Measurements from ENCODE around the gene PCDH9.
"Not testable (repeated sequence)": the region's sequence is repeated elsewhere in the genome, so short reads cannot be mapped to it uniquely, and the experiment has no call there.

Gene PCDH9

GRCh38 chr13:66809485-66809884 lies 420.7 kb downstream of the PCDH9 start:
- no peak for DNase-seq

GRCh38 chr13:66807251-66807650 lies 422.9 kb downstream of the PCDH9 start:
- DNase-seq = no peak

DNA sequence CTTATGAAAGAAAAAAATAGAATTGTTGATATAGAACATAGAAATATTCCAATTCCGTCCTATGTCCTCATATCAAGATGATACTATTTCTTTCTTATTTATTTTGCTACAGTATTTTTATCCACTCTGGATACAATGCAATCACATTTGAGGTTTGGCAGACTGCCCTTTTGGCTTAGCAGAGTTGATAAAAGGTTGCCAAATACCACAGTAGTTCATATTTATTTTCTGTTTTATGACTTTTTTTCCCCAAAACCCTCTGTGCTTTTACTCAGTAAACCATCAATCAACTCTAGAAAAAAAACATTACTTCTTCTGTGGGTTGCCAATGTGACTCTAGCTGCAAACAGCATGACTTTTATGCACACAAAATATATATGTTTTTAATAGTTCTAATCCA lies 424.5 kb downstream of the PCDH9 start:
- DNase-seq = no peak

- no peak for DNase-seq
Observed at GRCh38 chr13:66803808-66804456, 426.2 kb downstream of the PCDH9 start.

GRCh38 chr13:66803013-66803807 lies 426.9 kb downstream of the PCDH9 start:
- DNase-seq = no peak

GRCh38 chr13:66795636-66796035 lies 434.5 kb downstream of the PCDH9 start:
- no peak for DNase-seq

DNA sequence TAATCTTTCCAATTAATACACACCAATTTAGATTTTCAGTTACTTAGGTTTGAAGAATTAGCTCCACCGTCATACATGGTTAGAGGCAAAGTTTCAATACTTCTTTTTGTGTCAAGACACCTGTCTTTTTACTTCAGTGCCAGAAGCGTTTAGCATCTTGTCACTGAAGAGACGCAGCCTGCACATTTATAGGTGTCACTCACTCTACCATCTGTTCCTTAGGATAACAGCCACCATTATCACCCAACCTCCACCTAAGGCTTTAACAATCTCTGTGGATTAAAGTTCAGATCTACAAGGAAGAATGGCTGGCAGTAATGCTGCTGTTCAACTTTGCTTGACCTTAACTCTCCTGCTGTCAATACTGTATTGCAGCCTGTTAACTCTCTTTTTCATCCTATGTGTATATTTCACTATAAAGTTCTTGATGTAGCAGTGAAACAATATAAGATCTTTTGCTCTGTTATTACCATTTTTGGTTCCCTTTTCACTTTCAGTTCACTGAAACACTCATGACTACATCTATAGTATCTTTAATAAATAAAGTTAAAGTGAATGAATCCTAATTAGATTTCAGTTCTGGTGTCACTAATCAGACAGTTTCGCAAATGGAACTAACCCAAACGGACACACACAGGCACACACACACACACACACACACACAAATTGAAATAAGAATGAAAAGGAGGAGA lies 435.6 kb downstream of the PCDH9 start:
- no peak for DNase-seq

- DNase-seq = no peak
Observed at GRCh38 chr13:66790861-66791260, 439.3 kb downstream of the PCDH9 start.

- DNase-seq = no peak
Observed at GRCh38 chr13:66781241-66781640, 448.9 kb downstream of the PCDH9 start.

- DNase-seq = no peak
Observed at GRCh38 chr13:66780814-66781213, 449.3 kb downstream of the PCDH9 start.

DNA sequence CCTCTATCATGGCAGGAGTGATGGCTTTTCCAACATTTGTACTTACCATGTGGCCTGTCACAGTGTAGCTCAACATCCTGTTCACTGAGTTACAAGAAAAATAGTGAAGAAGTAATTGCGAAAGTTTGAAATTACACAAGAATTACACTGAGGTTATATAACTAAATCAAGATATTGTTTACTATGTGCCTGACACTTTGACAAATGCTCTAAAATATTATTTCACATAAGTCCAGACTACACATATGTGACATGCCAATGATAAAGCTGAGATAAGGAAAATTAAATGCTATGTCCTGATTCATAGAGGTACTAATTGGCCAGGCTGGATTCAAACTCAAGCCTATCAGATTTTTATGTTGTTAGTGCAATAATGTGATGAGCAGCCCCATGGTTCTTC lies 451.7 kb downstream of the PCDH9 start:
- DNase-seq = no peak

GRCh38 chr13:66775196-66775595 lies 454.9 kb downstream of the PCDH9 start:
- DNase-seq = no peak

- no peak for DNase-seq
Observed at GRCh38 chr13:66774046-66774445, 456.1 kb downstream of the PCDH9 start.

GRCh38 chr13:66765559-66765958 lies 464.6 kb downstream of the PCDH9 start:
- DNase-seq = no peak

DNA sequence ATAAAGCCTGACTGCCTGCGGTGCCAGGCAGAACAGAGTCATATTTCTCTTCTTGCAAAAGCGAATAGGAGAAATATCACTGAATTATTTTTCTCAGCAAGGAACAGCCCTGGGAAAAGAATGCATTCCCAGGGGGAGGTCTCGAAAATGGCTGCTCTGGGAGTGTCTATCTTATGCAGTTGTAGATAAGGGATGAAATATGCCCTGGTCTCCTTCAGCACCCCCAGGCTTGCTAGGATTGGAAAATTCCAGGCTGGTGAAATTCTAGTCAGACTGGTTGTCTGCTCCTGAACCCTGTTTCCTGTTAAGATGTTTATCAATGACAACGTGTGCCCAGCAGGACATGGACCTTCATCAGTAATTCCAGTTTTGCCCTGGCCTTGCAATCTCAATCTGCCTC lies 469.5 kb downstream of the PCDH9 start:
- not testable (repeated sequence) for DNase-seq

DNA sequence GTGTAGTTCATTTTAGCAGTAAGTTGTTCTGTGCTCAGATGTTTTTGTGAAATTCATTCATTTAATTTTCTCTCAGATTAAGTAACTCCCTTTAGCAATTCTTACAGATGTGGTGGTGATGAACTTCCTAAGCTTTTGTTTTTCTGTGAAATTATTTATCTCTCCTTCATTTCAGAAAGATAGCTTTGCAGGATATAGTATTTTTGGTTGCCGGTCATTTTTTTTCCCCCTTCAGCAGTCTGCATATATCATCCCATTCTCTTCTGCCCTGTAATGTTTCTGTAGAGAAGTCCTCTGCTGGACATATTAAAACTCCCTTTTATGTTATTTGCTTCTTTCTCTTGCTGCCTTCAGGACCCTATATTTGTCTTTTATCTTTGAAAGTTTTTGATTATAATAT lies 470.2 kb downstream of the PCDH9 start:
- DNase-seq = no peak

- no peak for DNase-seq
Observed at GRCh38 chr13:66751691-66752090, 478.4 kb downstream of the PCDH9 start.

GRCh38 chr13:66748712-66749111 lies 481.4 kb downstream of the PCDH9 start:
- DNase-seq = peak; percentile 4

- DNase-seq = no peak
Observed at GRCh38 chr13:66745307-66745706, 484.8 kb downstream of the PCDH9 start.

- DNase-seq = no peak
Observed at GRCh38 chr13:66723576-66723975, 506.6 kb downstream of the PCDH9 start.

DNA sequence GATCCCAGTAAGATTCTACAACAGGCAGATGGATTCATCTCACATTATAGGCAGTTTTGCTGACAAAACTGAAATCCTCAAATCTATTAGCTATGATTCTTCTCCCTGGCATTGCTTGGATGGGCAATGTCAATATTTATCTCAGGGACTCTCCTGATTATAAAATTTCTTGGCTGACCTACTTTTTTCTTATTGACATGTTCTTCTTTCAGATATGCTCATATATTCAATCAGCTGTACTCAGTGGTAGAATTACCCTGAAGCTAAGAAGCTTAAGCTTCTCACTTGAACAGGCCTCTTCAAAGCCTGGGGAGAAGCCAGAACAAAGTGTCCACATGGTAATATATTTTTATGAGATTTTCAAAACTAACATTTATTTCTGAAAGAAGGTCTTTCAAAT lies 513.6 kb downstream of the PCDH9 start:
- DNase-seq = no peak

DNA sequence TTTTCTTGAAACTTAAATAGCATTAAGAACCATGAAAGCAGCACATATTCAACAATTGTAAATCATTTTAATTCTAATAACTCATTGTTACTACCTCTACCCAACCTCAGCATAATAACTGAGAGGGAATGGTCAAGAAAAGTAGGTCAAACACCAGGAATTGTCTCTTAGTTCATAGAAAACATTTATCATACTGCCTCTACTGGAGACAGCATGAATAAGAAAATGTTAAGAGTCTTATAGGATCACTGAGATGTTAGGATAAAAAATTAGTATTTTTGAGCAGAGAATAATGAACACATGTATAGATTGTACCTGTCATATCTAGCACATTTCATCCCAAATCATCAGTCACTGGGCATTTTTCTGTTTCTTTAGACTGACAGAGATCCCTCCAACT lies 515.3 kb downstream of the PCDH9 start:
- no peak for DNase-seq

- DNase-seq = no peak
Observed at GRCh38 chr13:66704110-66704509, 526.0 kb downstream of the PCDH9 start.

DNA sequence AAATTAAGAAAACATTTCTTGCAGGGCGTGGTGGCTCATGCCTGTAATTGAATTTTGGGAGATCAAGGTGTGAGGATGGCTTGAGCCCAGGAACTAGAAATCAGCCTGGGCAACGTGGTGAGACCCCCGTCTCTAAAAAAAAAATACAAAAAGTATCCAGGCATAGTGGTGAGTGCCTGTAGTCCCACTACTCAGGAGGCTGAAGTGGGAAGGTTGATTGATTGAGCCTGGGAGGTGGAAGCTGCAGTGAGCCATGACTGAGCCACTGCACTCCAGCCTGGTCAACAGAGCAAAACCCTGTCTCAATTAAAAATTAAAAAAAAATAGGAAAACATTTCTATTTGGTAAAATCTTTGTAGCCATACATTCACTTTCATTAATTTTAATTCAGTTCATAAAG lies 526.5 kb downstream of the PCDH9 start:
- DNase-seq = no peak
